ENCODE results near the gene PLD5.
"Not testable (repeated sequence)": the region's sequence is repeated elsewhere in the genome, so short reads cannot be mapped to it uniquely, and the experiment has no call there.

PLD5 gene

GRCh38 chr1:242477944-242478343 lies 46.6 kb downstream of the PLD5 start:
- DNase-seq, result no peak

GRCh38 chr1:242470774-242471173 lies 53.7 kb downstream of the PLD5 start:
- DNase-seq, result no peak

- DNase-seq, result no peak
Observed at GRCh38 chr1:242468784-242469183, 55.7 kb downstream of the PLD5 start.

GRCh38 chr1:242467556-242468145 lies 56.8 kb downstream of the PLD5 start:
- peak; percentile 67 for DNase-seq

GRCh38 chr1:242462867-242463266 lies 61.6 kb downstream of the PLD5 start:
- no peak for DNase-seq

GRCh38 chr1:242459740-242460139 lies 64.8 kb downstream of the PLD5 start:
- DNase-seq, result not testable (repeated sequence)

GRCh38 chr1:242456726-242457269 lies 67.7 kb downstream of the PLD5 start:
- DNase-seq, result no peak

- no peak for DNase-seq
Observed at GRCh38 chr1:242455052-242455361, 69.5 kb downstream of the PLD5 start.

GRCh38 chr1:242454262-242455051 lies 70.0 kb downstream of the PLD5 start:
- DNase-seq, result peak; percentile 38

GRCh38 chr1:242452573-242452972 lies 71.9 kb downstream of the PLD5 start:
- DNase-seq, result no peak

GRCh38 chr1:242449661-242450060 lies 74.8 kb downstream of the PLD5 start:
- DNase-seq, result no peak

GRCh38 chr1:242448910-242449645 lies 75.4 kb downstream of the PLD5 start:
- peak; percentile 33 for DNase-seq

GRCh38 chr1:242447689-242448088 lies 76.8 kb downstream of the PLD5 start:
- DNase-seq, result no peak

- no peak for DNase-seq
Observed at GRCh38 chr1:242440757-242441156, 83.7 kb downstream of the PLD5 start.

- no peak for DNase-seq
Observed at GRCh38 chr1:242435200-242435599, 89.3 kb downstream of the PLD5 start.

GRCh38 chr1:242432491-242433095 lies 91.9 kb downstream of the PLD5 start:
- DNase-seq, result no peak

GRCh38 chr1:242431786-242432185 lies 92.7 kb downstream of the PLD5 start:
- DNase-seq, result no peak

GRCh38 chr1:242430956-242431355 lies 93.5 kb downstream of the PLD5 start:
- no peak for DNase-seq

GRCh38 chr1:242428399-242429190 lies 95.9 kb downstream of the PLD5 start:
- DNase-seq, result no peak

GRCh38 chr1:242427519-242427918 lies 97.0 kb downstream of the PLD5 start:
- DNase-seq, result no peak

- no peak for DNase-seq
Observed at GRCh38 chr1:242426271-242426905, 98.1 kb downstream of the PLD5 start.

- no peak for DNase-seq
Observed at GRCh38 chr1:242425232-242425631, 99.3 kb downstream of the PLD5 start.
